Peyer's patch (tissue), 4 donors: ENCODE data around the gene PLIN1. TPM values are rescaled to one million over a fixed set of nuclear protein-coding genes. Genes with fewer than 3 reads are reported as not detected.

ENCODE experiments used
- DNase-seq, 3 donors: peaks; one replicate each; pipeline ENCODE4 v3.0.0-alpha.2; 2017 to 2019
- H3K27ac ChIP-seq, 4 donors: fragments of 200-600 bp; sonication (generic); one replicate each; pipeline ENCODE4 v1.5.1; 2016 to 2019
- H3K27me3 ChIP-seq, 2 donors: fragments of 200-600 bp; sonication (generic); one replicate each; pipeline ENCODE4 v1.5.1; 2019
- H3K36me3 ChIP-seq, 3 donors: fragments of 200-600 bp; sonication (generic); one replicate each; pipeline ENCODE4 v1.5.1; 2016 to 2019
- H3K4me1 ChIP-seq, 4 donors: fragments of 200-600 bp; sonication (generic); one replicate each; pipeline ENCODE4 v1.5.1; 2016 to 2019
- H3K4me3 ChIP-seq, 4 donors: fragments of 200-600 bp; sonication (generic); 1 replicate in 3 of 4; 2 replicates in 1 of 4; pipeline ENCODE4 v1.5.1; 2016 to 2019; ENCODE audit warnings: mild to moderate bottlenecking in 1 of 4
- H3K9me3 ChIP-seq, 4 donors: fragments of 200-600 bp; sonication (generic); one replicate each; pipeline ENCODE4 v1.5.1; 2016 to 2019; ENCODE audit warnings: mild to moderate bottlenecking in 1 of 4
- POLR2A ChIP-seq, 2 donors: fragments of 450-650 bp; IDR thresholded peaks; one replicate each; pipeline ENCODE4 v1.5.1; 2017; ENCODE audit warnings: antibody characterized with exemption in 2 of 2, mild to moderate bottlenecking in 2 of 2, moderate library complexity in 2 of 2
- total RNA-seq, 4 donors: library from RNA; depleted of rRNA; stranded (reverse); fragments of >200 nt; gene quantifications; one replicate each; pipeline ENCODE4 v1.1.0, GENCODE V29; 2016
- TF ChIP-seq, protein P1 (sequence below), 6 experiments: fragments of 450-650 bp in 4 of 6; fragments of 200-600 bp in 2 of 6; sonication (generic) in 1 of 6; IDR thresholded peaks; one replicate each; pipeline ENCODE4 v1.5.1; 2017 to 2019; ENCODE audit warnings: antibody characterized with exemption in 6 of 6, mild to moderate bottlenecking in 3 of 6, moderate library complexity in 1 of 6

PLIN1 gene
- total RNA-seq, 4 donors from 2014 or later, result 7.5 to 10.1 (median 8.9) TPM; not detected in 1

DNA sequence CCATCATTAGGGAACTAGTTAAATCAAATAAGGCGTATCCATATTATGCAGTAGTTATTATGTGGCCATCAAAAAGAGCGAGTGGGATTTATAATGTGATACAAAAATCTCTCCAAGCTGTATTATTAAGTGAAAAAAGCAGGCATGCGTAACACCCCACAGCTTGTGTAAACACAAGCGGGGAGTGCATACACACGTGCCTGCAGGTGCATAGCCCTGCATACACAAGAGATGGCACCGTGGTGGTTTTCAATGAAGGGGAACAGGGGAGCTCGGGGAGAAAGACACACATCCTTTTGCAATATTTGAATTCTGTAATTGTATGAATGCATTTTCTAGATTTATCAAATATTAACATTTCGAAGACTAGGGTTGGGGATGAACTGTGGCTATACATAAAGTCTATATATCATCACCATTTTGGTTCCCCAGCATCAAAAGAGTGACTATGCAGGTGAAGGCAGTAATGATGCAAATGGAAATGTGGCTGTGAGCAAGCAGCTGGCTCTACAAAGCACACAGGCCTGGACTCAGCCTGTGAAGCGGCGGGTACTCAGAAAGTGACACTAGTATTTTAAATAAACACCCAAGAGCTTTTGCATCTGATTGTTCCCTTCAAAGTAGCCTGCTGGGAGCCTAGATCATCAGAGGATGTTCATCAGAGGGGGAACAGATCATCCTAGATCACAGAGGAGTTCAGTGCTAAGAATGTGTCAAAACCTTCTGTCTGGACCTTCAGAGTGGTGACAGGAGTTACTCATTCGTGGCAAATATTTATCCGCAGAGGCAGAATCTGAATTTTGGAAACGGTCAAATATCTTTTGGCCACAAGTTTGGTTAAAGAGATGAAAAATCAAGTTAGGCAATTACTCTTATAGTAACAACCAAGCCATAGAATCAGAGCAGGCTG, 14.5 kb downstream of the PLIN1 start:
- Histone ChIP-seq H3K4me3 (peak overlapping the region in 1 of 4 donors; percentile 49), H3K36me3 (no peaks in the 10 kb centered on the region), H3K4me1 (no peaks in the 10 kb centered on the region), H3K27ac (peak overlapping the region in 2 of 4 donors; percentile 65 to 67), H3K9me3 (no peaks in the 10 kb centered on the region), H3K27me3 (no peaks in the 10 kb centered on the region)
- DNase-seq, result peak in 1 of 3 donors; percentile 30
- TF ChIP-seq, protein P1, sequence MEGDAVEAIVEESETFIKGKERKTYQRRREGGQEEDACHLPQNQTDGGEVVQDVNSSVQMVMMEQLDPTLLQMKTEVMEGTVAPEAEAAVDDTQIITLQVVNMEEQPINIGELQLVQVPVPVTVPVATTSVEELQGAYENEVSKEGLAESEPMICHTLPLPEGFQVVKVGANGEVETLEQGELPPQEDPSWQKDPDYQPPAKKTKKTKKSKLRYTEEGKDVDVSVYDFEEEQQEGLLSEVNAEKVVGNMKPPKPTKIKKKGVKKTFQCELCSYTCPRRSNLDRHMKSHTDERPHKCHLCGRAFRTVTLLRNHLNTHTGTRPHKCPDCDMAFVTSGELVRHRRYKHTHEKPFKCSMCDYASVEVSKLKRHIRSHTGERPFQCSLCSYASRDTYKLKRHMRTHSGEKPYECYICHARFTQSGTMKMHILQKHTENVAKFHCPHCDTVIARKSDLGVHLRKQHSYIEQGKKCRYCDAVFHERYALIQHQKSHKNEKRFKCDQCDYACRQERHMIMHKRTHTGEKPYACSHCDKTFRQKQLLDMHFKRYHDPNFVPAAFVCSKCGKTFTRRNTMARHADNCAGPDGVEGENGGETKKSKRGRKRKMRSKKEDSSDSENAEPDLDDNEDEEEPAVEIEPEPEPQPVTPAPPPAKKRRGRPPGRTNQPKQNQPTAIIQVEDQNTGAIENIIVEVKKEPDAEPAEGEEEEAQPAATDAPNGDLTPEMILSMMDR (IDR thresholded peaks at IDR 0.05), result no peak
- TF ChIP-seq POLR2A (IDR thresholded peaks at IDR 0.05), result no peak

DNA sequence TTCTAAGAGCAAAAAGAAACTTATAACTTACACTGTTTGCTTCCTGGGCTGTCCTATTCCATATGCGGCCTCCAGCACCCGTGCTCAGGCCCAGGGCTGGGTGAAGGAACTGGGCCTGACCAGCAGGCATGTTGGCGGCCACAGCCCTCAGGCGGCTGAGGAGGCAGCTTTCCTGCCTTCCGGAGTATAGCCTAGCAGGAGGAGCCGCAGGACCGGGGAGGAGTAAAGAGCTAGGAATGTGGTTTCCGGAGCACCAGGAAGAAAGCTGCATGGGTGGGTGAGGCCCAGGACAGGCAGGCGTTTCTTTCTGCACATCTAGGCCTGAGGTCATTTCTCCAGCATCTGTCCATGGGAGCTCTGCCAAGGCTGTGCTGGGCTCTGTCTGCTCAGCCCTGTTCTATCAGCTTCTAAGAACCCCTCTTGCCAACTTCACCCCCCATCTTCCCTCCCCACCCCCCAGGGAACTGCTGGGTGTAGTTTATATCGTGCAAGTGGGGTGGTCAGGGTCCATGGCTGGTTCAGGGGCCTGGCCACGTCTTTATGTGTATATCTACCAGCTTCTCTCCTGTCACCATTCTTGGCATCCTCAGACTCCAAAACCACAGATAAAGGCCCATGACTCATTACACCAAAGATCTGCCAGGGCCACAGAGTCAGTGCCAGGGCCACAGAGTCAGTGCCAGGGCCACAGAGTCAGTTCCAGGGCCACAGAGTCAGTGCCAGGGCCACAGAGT, 16.1 kb downstream of the PLIN1 start:
- DNase-seq, result peak in 1 of 3 donors; percentile 63
- H3K9me3 ChIP-seq, result no peaks in the 10 kb centered on the region
- no peak for TF ChIP-seq POLR2A (IDR thresholded peaks at IDR 0.05)
- TF ChIP-seq, protein P1 (IDR thresholded peaks at IDR 0.05), result no peak
- no peaks in the 10 kb centered on the region for H3K4me1 ChIP-seq
- no peaks in the 10 kb centered on the region for H3K36me3 ChIP-seq
- peak overlapping the region in 3 of 4 donors; percentile 43 to 61 (median 53) for H3K27ac ChIP-seq
- no peak overlapping the region for H3K4me3 ChIP-seq
- H3K27me3 ChIP-seq, result no peaks in the 10 kb centered on the region

DNA sequence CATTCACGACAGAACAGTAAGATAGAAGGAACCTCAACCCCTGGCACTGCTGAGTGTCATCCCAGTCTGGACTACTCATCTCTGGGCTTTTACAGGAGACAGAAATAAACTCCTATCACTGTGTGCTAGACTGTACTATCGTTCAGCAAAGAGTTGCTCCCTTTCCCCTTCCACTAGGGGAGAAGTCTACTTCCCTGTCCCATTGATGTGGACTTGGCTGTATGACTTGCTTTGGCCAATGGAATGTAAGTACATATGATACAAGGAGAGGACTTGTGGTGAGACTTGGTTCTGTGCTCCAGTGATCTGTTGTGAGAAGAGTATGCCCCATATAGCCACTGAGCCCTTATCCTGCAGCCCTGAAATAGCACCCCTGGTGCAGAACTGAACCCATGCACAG, 18.6 kb downstream of the PLIN1 start:
- no peak overlapping the region for H3K4me3 ChIP-seq
- no peaks in the 10 kb centered on the region for H3K9me3 ChIP-seq
- TF ChIP-seq, protein P1 (IDR thresholded peaks at IDR 0.05), result no peak
- no peak for TF ChIP-seq POLR2A (IDR thresholded peaks at IDR 0.05)
- no peaks in the 10 kb centered on the region for H3K27me3 ChIP-seq
- no peaks in the 10 kb centered on the region for H3K36me3 ChIP-seq
- peaks cover 0 to 1% (median 0%) of the 10 kb centered on the region in 4 donors for H3K4me1 ChIP-seq
- no peak overlapping the region for H3K27ac ChIP-seq
- no peak for DNase-seq

DNA sequence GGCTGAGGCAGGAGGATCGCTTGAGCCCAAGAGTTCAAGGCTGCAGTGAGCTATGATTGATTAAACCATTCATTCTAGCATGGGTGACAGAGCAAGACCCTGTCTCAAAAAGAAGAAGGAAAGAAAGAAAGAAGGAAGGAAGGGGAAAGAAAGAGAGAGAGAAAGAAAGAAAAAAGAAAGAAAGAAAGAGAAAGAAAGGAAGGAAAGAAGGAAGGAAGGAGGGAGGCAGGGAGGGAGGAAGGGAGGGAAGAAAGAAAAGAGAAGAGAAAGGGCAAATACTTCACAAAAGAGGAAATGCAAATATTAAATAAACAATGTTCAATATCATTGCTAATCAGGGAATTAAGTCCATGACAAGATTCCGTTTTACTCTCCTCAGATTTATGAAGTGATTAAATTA, 19.9 kb downstream of the PLIN1 start:
- DNase-seq, result peak in 1 of 3 donors; percentile 2
- no peak overlapping the region for H3K27ac ChIP-seq
- H3K36me3 ChIP-seq, result no peaks in the 10 kb centered on the region
- H3K9me3 ChIP-seq, result no peaks in the 10 kb centered on the region
- no peak overlapping the region for H3K4me3 ChIP-seq
- H3K27me3 ChIP-seq, result peaks cover 0 to 7% of the 10 kb centered on the region in 2 donors
- TF ChIP-seq, protein P1 (IDR thresholded peaks at IDR 0.05), result no peak
- no peak for TF ChIP-seq POLR2A (IDR thresholded peaks at IDR 0.05)
- peaks cover 0 to 13% (median 6%) of the 10 kb centered on the region in 4 donors for H3K4me1 ChIP-seq

DNA sequence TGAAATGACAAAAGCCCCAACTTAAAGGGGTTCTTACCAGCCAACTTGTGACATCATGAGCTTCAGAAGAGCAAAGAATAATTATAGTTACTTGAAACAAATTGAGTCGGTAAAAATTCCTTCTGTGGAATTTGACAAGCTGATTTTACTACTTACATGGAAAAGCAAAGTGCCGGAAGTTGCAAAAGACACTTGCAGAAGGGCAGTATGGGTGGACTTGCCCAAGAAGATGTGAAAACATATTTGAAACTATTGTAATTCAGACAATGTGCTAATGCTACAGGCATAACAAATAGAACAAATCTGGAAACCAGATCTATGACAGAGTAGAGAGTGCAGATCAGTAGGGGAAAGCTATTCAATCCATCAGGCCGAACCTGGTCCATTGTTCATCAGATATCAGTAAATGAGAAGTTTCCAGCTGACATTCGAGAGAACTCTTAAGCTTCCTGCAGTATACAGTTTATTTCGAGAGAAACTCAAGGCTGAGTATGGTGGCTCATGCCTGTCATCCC, 21.4 kb downstream of the PLIN1 start:
- H3K36me3 ChIP-seq, result no peaks in the 10 kb centered on the region
- H3K9me3 ChIP-seq, result no peaks in the 10 kb centered on the region
- DNase-seq, result no peak
- peaks cover 0 to 7% of the 10 kb centered on the region in 2 donors for H3K27me3 ChIP-seq
- H3K4me3 ChIP-seq, result no peak overlapping the region
- H3K27ac ChIP-seq, result no peak overlapping the region
- peaks cover 0 to 13% (median 6%) of the 10 kb centered on the region in 4 donors for H3K4me1 ChIP-seq
- TF ChIP-seq POLR2A (IDR thresholded peaks at IDR 0.05), result no peak
- TF ChIP-seq, protein P1 (IDR thresholded peaks at IDR 0.05), result no peak
